ENCODE measurements around the gene LINGO1.

DNA sequence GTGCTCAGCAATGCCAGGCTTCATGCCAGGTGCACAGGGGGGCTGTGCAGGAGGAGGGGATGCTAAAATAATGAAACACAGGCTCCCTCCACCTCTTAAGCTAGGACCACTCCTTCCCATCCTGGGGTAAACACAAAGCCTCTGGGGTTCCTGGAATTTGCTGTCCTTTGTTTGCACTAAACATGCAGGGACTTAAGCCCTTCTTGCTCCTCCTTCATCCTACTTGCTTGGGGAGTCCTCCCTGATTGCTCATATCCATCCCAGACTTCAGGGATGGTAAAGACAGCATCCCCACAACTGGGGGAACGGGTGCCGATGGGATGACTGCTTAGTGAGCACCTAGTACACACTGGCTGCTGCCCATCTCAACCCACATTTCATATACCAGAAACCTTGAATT, 5.1 kb downstream of the LINGO1 start:
- TF ChIP-seq, protein P1, sequence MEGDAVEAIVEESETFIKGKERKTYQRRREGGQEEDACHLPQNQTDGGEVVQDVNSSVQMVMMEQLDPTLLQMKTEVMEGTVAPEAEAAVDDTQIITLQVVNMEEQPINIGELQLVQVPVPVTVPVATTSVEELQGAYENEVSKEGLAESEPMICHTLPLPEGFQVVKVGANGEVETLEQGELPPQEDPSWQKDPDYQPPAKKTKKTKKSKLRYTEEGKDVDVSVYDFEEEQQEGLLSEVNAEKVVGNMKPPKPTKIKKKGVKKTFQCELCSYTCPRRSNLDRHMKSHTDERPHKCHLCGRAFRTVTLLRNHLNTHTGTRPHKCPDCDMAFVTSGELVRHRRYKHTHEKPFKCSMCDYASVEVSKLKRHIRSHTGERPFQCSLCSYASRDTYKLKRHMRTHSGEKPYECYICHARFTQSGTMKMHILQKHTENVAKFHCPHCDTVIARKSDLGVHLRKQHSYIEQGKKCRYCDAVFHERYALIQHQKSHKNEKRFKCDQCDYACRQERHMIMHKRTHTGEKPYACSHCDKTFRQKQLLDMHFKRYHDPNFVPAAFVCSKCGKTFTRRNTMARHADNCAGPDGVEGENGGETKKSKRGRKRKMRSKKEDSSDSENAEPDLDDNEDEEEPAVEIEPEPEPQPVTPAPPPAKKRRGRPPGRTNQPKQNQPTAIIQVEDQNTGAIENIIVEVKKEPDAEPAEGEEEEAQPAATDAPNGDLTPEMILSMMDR (IDR thresholded peaks at IDR 0.05), result no peak
- TF ChIP-seq POLR2A (IDR thresholded peaks at IDR 0.05; ENCODE audit: low read length) (no peak), POLR2AphosphoS2 (conservative IDR thresholded peaks at IDR 0.05; ENCODE audit: low read length) (no peak), EP300 (IDR thresholded peaks at IDR 0.05) (no peak), MYC (IDR thresholded peaks at IDR 0.05; ENCODE audit: borderline replicate concordance, low read length) (no peak), SMC3 (IDR thresholded peaks at IDR 0.05) (no peak), RFX5 (IDR thresholded peaks at IDR 0.05) (no peak)
- TF ChIP-seq, protein P2, sequence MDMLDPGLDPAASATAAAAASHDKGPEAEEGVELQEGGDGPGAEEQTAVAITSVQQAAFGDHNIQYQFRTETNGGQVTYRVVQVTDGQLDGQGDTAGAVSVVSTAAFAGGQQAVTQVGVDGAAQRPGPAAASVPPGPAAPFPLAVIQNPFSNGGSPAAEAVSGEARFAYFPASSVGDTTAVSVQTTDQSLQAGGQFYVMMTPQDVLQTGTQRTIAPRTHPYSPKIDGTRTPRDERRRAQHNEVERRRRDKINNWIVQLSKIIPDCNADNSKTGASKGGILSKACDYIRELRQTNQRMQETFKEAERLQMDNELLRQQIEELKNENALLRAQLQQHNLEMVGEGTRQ (IDR thresholded peaks at IDR 0.05), result no peak
